OCI-LY1 (cell line): ENCODE results near the gene LHX2.

Experiments used
- H2AFZ ChIP-seq: fragments of 200-600 bp; sonication (generic), shearing (Covaris generic); 2 replicates; pipeline ENCODE4 v1.6.0; 2014; ENCODE audit warnings: antibody characterized with exemption, mild to moderate bottlenecking, low read length
- H3F3A ChIP-seq: fragments of 200-600 bp; sonication (generic), shearing (Covaris generic); 2 replicates; pipeline ENCODE4 v1.6.0; 2014; ENCODE audit warnings: mild to moderate bottlenecking, antibody characterized with exemption, low read length, moderate library complexity; ENCODE audit not compliant: insufficient read depth
- H3K27ac ChIP-seq: fragments of 200-600 bp; sonication (generic); 2 replicates; pipeline ENCODE4 v1.5.1; 2014; ENCODE audit warnings: low read length, mixed run types, mild to moderate bottlenecking, low read depth; ENCODE audit not compliant: poor library complexity, severe bottlenecking
- H3K27me3 ChIP-seq: fragments of 200-600 bp; sonication (generic); 2 replicates; pipeline ENCODE4 v1.6.0; 2014; ENCODE audit warnings: antibody characterized with exemption, mild to moderate bottlenecking, low read length, moderate library complexity; ENCODE audit not compliant: insufficient read depth
- H3K36me3 ChIP-seq: fragments of 200-600 bp; sonication (generic); 2 replicates; pipeline ENCODE4 v1.6.1; 2014; ENCODE audit warnings: mild to moderate bottlenecking, antibody characterized with exemption, low read length, moderate library complexity, mixed read lengths; ENCODE audit not compliant: insufficient read depth
- H3K4me1 ChIP-seq: fragments of 200-600 bp; sonication (generic); 2 replicates; pipeline ENCODE4 v1.5.1; 2014; ENCODE audit warnings: mild to moderate bottlenecking, low read length, moderate library complexity; ENCODE audit not compliant: insufficient read depth, severe bottlenecking
- H3K4me2 ChIP-seq: fragments of 200-600 bp; sonication (generic), shearing (Covaris generic); 2 replicates; pipeline ENCODE4 v1.6.1; 2014; ENCODE audit warnings: low read length
- H3K4me3 ChIP-seq: fragments of 200-600 bp; sonication (generic); 2 replicates; pipeline ENCODE4 v1.5.1; 2014; ENCODE audit warnings: low read length, low read depth, mild to moderate bottlenecking, mixed read lengths; ENCODE audit not compliant: poor library complexity, severe bottlenecking
- H3K79me2 ChIP-seq: fragments of 200-600 bp; shearing (Covaris generic); 2 replicates; pipeline ENCODE4 v1.6.1; 2016; ENCODE audit warnings: mixed run types, low read length, mixed read lengths; ENCODE audit not compliant: insufficient read depth
- H3K9ac ChIP-seq: fragments of 200-600 bp; sonication (generic), shearing (Covaris generic); 2 replicates; pipeline ENCODE4 v1.6.1; 2014; ENCODE audit warnings: mild to moderate bottlenecking, low read length, mixed read lengths
- H3K9me2 ChIP-seq: fragments of 200-600 bp; sonication (generic), shearing (Covaris generic); 2 replicates; pipeline ENCODE4 v1.6.1; 2014; ENCODE audit warnings: low read depth, mild to moderate bottlenecking, low read length, mixed read lengths
- H3K9me3 ChIP-seq: fragments of 200-600 bp; shearing (Covaris generic); 2 replicates; pipeline ENCODE4 v1.6.1; 2014; ENCODE audit warnings: low read length, mixed read lengths
- H4K20me1 ChIP-seq: fragments of 200-600 bp; sonication (generic), shearing (Covaris generic); 2 replicates; pipeline ENCODE4 v1.6.0; 2016; ENCODE audit warnings: mild to moderate bottlenecking, low read length; ENCODE audit not compliant: insufficient read depth
- EZH2 ChIP-seq: fragments of 200-600 bp; sonication (generic), shearing (Covaris generic); IDR thresholded peaks from 2 replicates; pipeline ENCODE4 v1.8.0; 2017; ENCODE audit warnings: borderline replicate concordance, mixed run types, mild to moderate bottlenecking, antibody characterized with exemption, low read length, moderate library complexity, mixed read lengths
- TF ChIP-seq, protein P1 (sequence below): fragments of 200-600 bp; sonication (generic), shearing (Covaris generic); IDR thresholded peaks from 2 replicates; pipeline ENCODE4 v1.5.1; 2017; ENCODE audit warnings: mild to moderate bottlenecking, antibody characterized with exemption, low read length, moderate library complexity, mixed read lengths

LHX2 gene

DNA sequence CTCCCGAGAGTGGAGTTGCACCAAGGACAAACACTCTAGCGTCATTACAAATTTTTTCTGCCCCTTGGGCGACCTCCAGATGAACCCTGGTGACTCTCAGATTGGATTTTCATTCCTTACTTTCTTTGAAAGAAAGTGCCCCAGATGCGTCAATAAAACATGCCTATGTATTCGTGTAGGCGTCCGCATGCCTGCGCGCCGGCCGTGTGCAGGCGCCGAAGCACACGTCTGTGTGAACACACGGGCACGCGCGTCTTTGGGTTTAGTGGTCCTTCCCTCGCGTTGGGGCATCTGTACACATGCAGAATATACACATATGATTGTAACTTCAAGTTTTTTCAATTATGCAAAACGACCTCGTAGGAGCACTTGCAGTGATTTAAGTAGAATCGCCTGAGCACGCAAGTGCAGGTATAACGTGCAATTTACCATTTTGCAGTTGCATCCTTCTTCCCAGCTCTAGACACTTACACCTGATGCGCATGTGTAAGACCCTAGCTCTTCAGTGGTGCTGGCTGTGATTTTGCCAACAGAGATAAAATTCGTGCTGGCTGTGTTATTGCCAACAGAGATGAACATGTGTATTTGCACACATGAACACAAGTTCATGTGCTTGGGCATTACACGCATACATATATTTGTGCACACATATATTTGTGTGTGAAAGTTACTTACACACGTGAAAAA, 1.9 kb upstream of the LHX2 start:
- Histone ChIP-seq H3F3A (no peaks in the 10 kb centered on the region), H3K27ac (no peak overlapping the region), H3K4me3 (no peak overlapping the region), H4K20me1 (no peaks in the 10 kb centered on the region), H2AFZ (no peak overlapping the region), H3K9ac (no peak overlapping the region), H3K9me3 (no peaks in the 10 kb centered on the region), H3K27me3 (no peaks in the 10 kb centered on the region; the same call in 1 of the 2 replicates), H3K36me3 (no peaks in the 10 kb centered on the region), H3K4me1 (no peaks in the 10 kb centered on the region), H3K79me2 (no peaks in the 10 kb centered on the region), H3K4me2 (no peak overlapping the region), H3K9me2 (no peaks in the 10 kb centered on the region)
- TF ChIP-seq EZH2, result no peak
- TF ChIP-seq, protein P1, sequence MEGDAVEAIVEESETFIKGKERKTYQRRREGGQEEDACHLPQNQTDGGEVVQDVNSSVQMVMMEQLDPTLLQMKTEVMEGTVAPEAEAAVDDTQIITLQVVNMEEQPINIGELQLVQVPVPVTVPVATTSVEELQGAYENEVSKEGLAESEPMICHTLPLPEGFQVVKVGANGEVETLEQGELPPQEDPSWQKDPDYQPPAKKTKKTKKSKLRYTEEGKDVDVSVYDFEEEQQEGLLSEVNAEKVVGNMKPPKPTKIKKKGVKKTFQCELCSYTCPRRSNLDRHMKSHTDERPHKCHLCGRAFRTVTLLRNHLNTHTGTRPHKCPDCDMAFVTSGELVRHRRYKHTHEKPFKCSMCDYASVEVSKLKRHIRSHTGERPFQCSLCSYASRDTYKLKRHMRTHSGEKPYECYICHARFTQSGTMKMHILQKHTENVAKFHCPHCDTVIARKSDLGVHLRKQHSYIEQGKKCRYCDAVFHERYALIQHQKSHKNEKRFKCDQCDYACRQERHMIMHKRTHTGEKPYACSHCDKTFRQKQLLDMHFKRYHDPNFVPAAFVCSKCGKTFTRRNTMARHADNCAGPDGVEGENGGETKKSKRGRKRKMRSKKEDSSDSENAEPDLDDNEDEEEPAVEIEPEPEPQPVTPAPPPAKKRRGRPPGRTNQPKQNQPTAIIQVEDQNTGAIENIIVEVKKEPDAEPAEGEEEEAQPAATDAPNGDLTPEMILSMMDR, result no peak

GRCh38 chr9:124010303-124010664, 1.3 kb upstream of the LHX2 start:
- H2AFZ ChIP-seq, result no peak overlapping the region

DNA sequence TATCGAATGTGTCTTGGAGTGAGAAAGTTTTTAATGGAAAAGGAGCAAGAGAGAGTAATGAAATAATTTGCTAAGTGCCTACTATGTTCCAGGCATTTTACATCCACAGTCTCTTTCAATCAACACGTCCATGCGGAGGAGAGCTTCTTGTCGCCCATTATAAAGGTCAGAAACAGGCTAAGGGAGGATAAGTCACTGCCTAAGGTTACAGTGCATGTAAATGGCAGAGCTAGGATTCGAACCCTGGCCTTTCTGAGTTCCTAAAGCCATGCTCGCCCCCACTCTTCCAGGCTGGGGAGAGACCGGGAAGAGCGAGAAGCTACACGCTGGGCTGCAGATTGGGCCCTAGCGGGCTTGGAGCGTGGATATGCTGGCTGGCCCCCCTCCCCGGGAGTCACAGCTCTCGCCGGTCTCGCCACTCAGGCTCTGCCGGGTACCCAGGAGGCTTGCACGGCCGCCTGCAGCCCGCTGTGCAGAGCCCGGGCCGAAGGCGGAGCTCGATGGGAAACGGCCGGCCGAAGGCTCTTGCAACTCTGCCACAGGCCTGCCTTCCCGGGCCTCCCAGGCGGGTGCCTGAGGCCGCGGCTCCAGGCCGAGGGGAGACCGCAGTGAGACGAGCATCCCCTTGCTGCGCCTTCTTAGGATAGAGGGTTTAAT, 775 bp upstream of the LHX2 start:
- Histone ChIP-seq H3K9me3 (no peaks in the 10 kb centered on the region), H3K9ac (no peak overlapping the region), H2AFZ (no peak overlapping the region), H3K4me3 (no peak overlapping the region), H3F3A (no peaks in the 10 kb centered on the region), H3K79me2 (no peaks in the 10 kb centered on the region), H3K9me2 (no peaks in the 10 kb centered on the region), H4K20me1 (no peaks in the 10 kb centered on the region), H3K36me3 (no peaks in the 10 kb centered on the region), H3K27me3 (no peaks in the 10 kb centered on the region; the same call in 1 of the 2 replicates), H3K27ac (no peak overlapping the region), H3K4me1 (no peaks in the 10 kb centered on the region), H3K4me2 (no peak overlapping the region)
- no peak for TF ChIP-seq EZH2
- TF ChIP-seq, protein P1, result no peak

More at GRCh38 chr9:124010303-124010664, 1.3 kb upstream of the LHX2 start:
- TF ChIP-seq, protein P1, result no peak
- TF ChIP-seq EZH2, result no peak
- Histone ChIP-seq H3K9me2 (no peaks in the 10 kb centered on the region), H3K4me2 (no peak overlapping the region), H3K36me3 (no peaks in the 10 kb centered on the region), H3K4me1 (no peaks in the 10 kb centered on the region), H3K9ac (no peak overlapping the region), H3K27me3 (no peaks in the 10 kb centered on the region; the same call in 1 of the 2 replicates), H3K9me3 (no peaks in the 10 kb centered on the region), H3K4me3 (no peak overlapping the region), H3F3A (no peaks in the 10 kb centered on the region), H3K79me2 (no peaks in the 10 kb centered on the region), H3K27ac (no peak overlapping the region), H4K20me1 (no peaks in the 10 kb centered on the region)
